Naive thymus-derived CD4-positive, alpha-beta T cell (primary cell): ENCODE data around the gene NEMP2. TPM values are rescaled to one million over a fixed set of nuclear protein-coding genes. Genes with fewer than 3 reads are reported as not detected.
"Not testable (repeated sequence)": the region's sequence is repeated elsewhere in the genome, so short reads cannot be mapped to it uniquely, and the experiment has no call there.

Source experiments
- ATAC-seq: fragments of 150-1000 bp; cut with Tn5 transposase; 2 replicates; pipeline ENCODE4 v1.10.0; 2021; ENCODE audit warnings: mild to moderate bottlenecking, moderate library complexity
- CTCF ChIA-PET: fragments of 350-600 bp; sonication (Branson Sonifier 250); formaldehyde crosslinking; loops from one replicate; lab custom pipeline; 2021; ENCODE audit warnings: antibody characterized with exemption; lab: Charles Lee
- POLR2A ChIA-PET: fragments of 350-600 bp; sonication (Branson Sonifier 250); formaldehyde crosslinking; loops from one replicate; lab custom pipeline; 2021; ENCODE audit warnings: antibody characterized with exemption, inconsistent platforms; lab: Charles Lee
- DNase-seq, 9 donors: peaks; one replicate each; pipeline versions ENCODE4 v3.0.0 to v3.0.0-alpha.2; 2020 to 2022; ENCODE audit warnings: mixed read lengths in 1 of 9
- H3K27ac ChIP-seq: one replicate; pipeline ENCODE4 v1.7.0; 2013; ENCODE audit warnings: mild to moderate bottlenecking, low read depth, low read length, moderate library complexity
- H3K27me3 ChIP-seq, 2 donors: one replicate each; pipeline ENCODE4 v1.7.0; 2013; ENCODE audit warnings: low read length in 2 of 2, mild to moderate bottlenecking in 2 of 2, moderate library complexity in 2 of 2; ENCODE audit not compliant: control insufficient read depth in 2 of 2, insufficient read depth in 2 of 2
- H3K36me3 ChIP-seq, 3 experiments: 1 replicate in 2 of 3; 2 replicates in 1 of 3; pipeline ENCODE4 v1.7.0; 2013; ENCODE audit warnings: low read length in 3 of 3, mild to moderate bottlenecking in 3 of 3, moderate library complexity in 1 of 3; ENCODE audit not compliant: insufficient read depth in 3 of 3, control insufficient read depth in 2 of 3
- H3K4me1 ChIP-seq, 2 donors: one replicate each; pipeline ENCODE4 v1.7.0; 2013; ENCODE audit warnings: low read length in 2 of 2, mild to moderate bottlenecking in 2 of 2, moderate library complexity in 1 of 2; ENCODE audit not compliant: control insufficient read depth in 2 of 2, insufficient read depth in 2 of 2
- H3K4me3 ChIP-seq: 2 replicates; pipeline ENCODE4 v1.7.0; 2013; ENCODE audit warnings: mild to moderate bottlenecking, low read length
- H3K9me3 ChIP-seq, 3 experiments: 1 replicate in 2 of 3; 2 replicates in 1 of 3; pipeline ENCODE4 v1.7.0; 2013; ENCODE audit warnings: low read length in 3 of 3; ENCODE audit not compliant: control insufficient read depth in 2 of 3
- H3K27ac Mint-ChIP-seq, 9 donors: one replicate each; pipeline ENCODE4 v1.8.0; 2020 to 2022; ENCODE audit warnings: mixed read lengths in 9 of 9, mild to moderate bottlenecking in 8 of 9, moderate library complexity in 5 of 9, inconsistent platforms in 2 of 9
- H3K27me3 Mint-ChIP-seq, 5 donors: one replicate each; pipeline ENCODE4 v1.8.0; 2021 to 2022; ENCODE audit warnings: mixed read lengths in 5 of 5, mild to moderate bottlenecking in 1 of 5
- H3K36me3 Mint-ChIP-seq, 5 donors: one replicate each; pipeline ENCODE4 v1.8.0; 2020 to 2022; ENCODE audit warnings: mixed read lengths in 5 of 5, mild to moderate bottlenecking in 3 of 5, inconsistent platforms in 1 of 5
- H3K4me1 Mint-ChIP-seq, 7 donors: one replicate each; pipeline ENCODE4 v1.8.0; 2020 to 2022; ENCODE audit warnings: mixed read lengths in 7 of 7, mild to moderate bottlenecking in 3 of 7, inconsistent platforms in 1 of 7
- H3K4me3 Mint-ChIP-seq, 10 donors: one replicate each; pipeline ENCODE4 v1.8.0; 2020 to 2022; ENCODE audit warnings: mild to moderate bottlenecking in 10 of 10, mixed read lengths in 10 of 10, moderate library complexity in 6 of 10, inconsistent platforms in 2 of 10
- H3K9me3 Mint-ChIP-seq, 11 donors: one replicate each; pipeline ENCODE4 v1.8.0; 2020 to 2022; ENCODE audit warnings: mixed read lengths in 11 of 11, mild to moderate bottlenecking in 4 of 11, inconsistent platforms in 1 of 11, moderate library complexity in 1 of 11
- intact Hi-C, 2 donors: fragments of 100-400 bp; cut with micrococcal nuclease; formaldehyde crosslinking; loops; one replicate each; pipeline ENCODE4 v1.15.1; 2023
- polyA plus RNA-seq, 2 donors: library from polyadenylated mRNA; unstranded; fragments of 300-500 nt; fragmentation: Illumina TruSeq; gene quantifications; one replicate each; pipeline ENCODE4 v1.2.3, GENCODE V29; 2021
- total RNA-seq, 6 experiments: library from RNA in 5 of 6; stranded (reverse) in 5 of 6; gene quantifications; 1 replicate in 5 of 6; 2 replicates in 1 of 6; pipeline ENCODE4 v1.2.3 and lab custom pipeline; 2021 to 2026

NEMP2 gene
- total and polyA plus RNA-seq, 7 experiments from 2014 or later, result 10.0 to 30.8 (median 17.3) TPM

GRCh38 chr2:190468354-190468753 lies 66.2 kb downstream of the NEMP2 start:
- H3K4me3 Mint-ChIP-seq, result peak overlapping the region in 5 of 10 donors; percentile 2 to 32 (median 10)
- H3K9me3 Mint-ChIP-seq, ATAC-seq, intact Hi-C loops, H3K36me3 ChIP-seq, H3K27me3 Mint-ChIP-seq, H3K27ac ChIP-seq, H3K4me3 ChIP-seq, DNase-seq, CTCF ChIA-PET, H3K9me3 ChIP-seq, H3K27me3 ChIP-seq: not testable (repeated sequence)
- POLR2A ChIA-PET, result interaction anchor here (0.6 kb wide), 2 partner anchors 34 to 43 kb away, joined by 3 read pairs; no protein-coding TSS in a partner anchor
- H3K4me1 ChIP-seq, result peaks cover 7 to 29% of the 10 kb centered on the region in 2 donors
- peaks cover 6 to 63% (median 22%) of the 10 kb centered on the region in 5 donors for H3K36me3 Mint-ChIP-seq
- H3K4me1 Mint-ChIP-seq, result peaks cover 25 to 71% (median 65%) of the 10 kb centered on the region in 7 donors
- H3K27ac Mint-ChIP-seq, result peak overlapping the region in 8 of 9 donors; percentile 9 to 67 (median 30)

GRCh38 chr2:190467575-190468083 lies 66.9 kb downstream of the NEMP2 start:
- peak; percentile 38 for ATAC-seq

GRCh38 chr2:190466819-190467446 lies 67.6 kb downstream of the NEMP2 start:
- no peaks in the 10 kb centered on the region for H3K27me3 ChIP-seq

More at GRCh38 chr2:190467575-190468083, 66.9 kb downstream of the NEMP2 start:
- Mint-ChIP-seq H3K27me3 (no peaks in the 10 kb centered on the region), H3K4me1 (peaks cover 25 to 78% (median 70%) of the 10 kb centered on the region in 7 donors), H3K4me3 (peak overlapping the region in 5 of 10 donors; percentile 2 to 32 (median 25)), H3K36me3 (peaks cover 6 to 60% (median 22%) of the 10 kb centered on the region in 5 donors), H3K27ac (peak overlapping the region in 8 of 9 donors; percentile 4 to 67 (median 24)), H3K9me3 (peaks cover 0 to 4% (median 0%) of the 10 kb centered on the region in 11 donors)
- Histone ChIP-seq H3K27ac (peak overlapping the region; percentile 27), H3K27me3 (no peaks in the 10 kb centered on the region), H3K9me3 (no peaks in the 10 kb centered on the region), H3K36me3 (peaks cover 0 to 8% (median 4%) of the 10 kb centered on the region in 3 experiments), H3K4me1 (peaks cover 7 to 29% of the 10 kb centered on the region in 2 donors), H3K4me3 (no peak overlapping the region)
- POLR2A ChIA-PET, result interaction anchor here (0.6 kb wide), 2 partner anchors 35 to 42 kb away, joined by 3 read pairs; no protein-coding TSS in a partner anchor
- CTCF ChIA-PET, result no interaction called here
- DNase-seq, result peak in 1 of 9 donors; percentile 9
- intact Hi-C loops, result no loop called here

GRCh38 chr2:190465060-190465459 lies 69.5 kb downstream of the NEMP2 start:
- no peak for DNase-seq
- Mint-ChIP-seq H3K27me3 (no peaks in the 10 kb centered on the region), H3K36me3 (peaks cover 0 to 57% (median 22%) of the 10 kb centered on the region in 5 donors), H3K9me3 (no peaks in the 10 kb centered on the region), H3K4me3 (peak overlapping the region in 3 of 10 donors; percentile 4 to 17 (median 12)), H3K27ac (peak overlapping the region in 3 of 9 donors; percentile 4 to 70 (median 58)), H3K4me1 (peaks cover 23 to 94% (median 84%) of the 10 kb centered on the region in 7 donors)
- Histone ChIP-seq H3K27ac (no peak overlapping the region), H3K36me3 (no peaks in the 10 kb centered on the region), H3K27me3 (no peaks in the 10 kb centered on the region), H3K4me3 (no peak overlapping the region), H3K4me1 (peaks cover 7 to 34% of the 10 kb centered on the region in 2 donors), H3K9me3 (no peaks in the 10 kb centered on the region)
- intact Hi-C loops, result no loop called here
- ATAC-seq, result no peak
- CTCF ChIA-PET, result no interaction called here
- POLR2A ChIA-PET, result no interaction called here

More at GRCh38 chr2:190466819-190467446, 67.6 kb downstream of the NEMP2 start:
- H3K4me3 Mint-ChIP-seq, result peak overlapping the region in 3 of 10 donors; percentile 9 to 40 (median 31)
- H3K4me3 ChIP-seq, result no peak overlapping the region
- ATAC-seq, result no peak
- ChIA-PET POLR2A (no interaction called here), CTCF (no interaction called here)
- peaks cover 0 to 8% (median 4%) of the 10 kb centered on the region in 3 experiments for H3K36me3 ChIP-seq
- peaks cover 25 to 85% (median 73%) of the 10 kb centered on the region in 7 donors for H3K4me1 Mint-ChIP-seq
- H3K27me3 Mint-ChIP-seq, result no peaks in the 10 kb centered on the region
- peak overlapping the region in 3 of 9 donors; percentile 4 to 79 (median 57) for H3K27ac Mint-ChIP-seq
- no peaks in the 10 kb centered on the region for H3K9me3 ChIP-seq
- H3K9me3 Mint-ChIP-seq, result peaks cover 0 to 1% (median 0%) of the 10 kb centered on the region in 11 donors
- H3K4me1 ChIP-seq, result peaks cover 7 to 34% of the 10 kb centered on the region in 2 donors
- intact Hi-C loops, result no loop called here
- H3K27ac ChIP-seq, result no peak overlapping the region
- no peak for DNase-seq
- peaks cover 0 to 60% (median 21%) of the 10 kb centered on the region in 5 donors for H3K36me3 Mint-ChIP-seq

GRCh38 chr2:190462611-190463010 lies 71.9 kb downstream of the NEMP2 start:
- Histone ChIP-seq H3K4me1 (peaks cover 0 to 28% of the 10 kb centered on the region in 2 donors), H3K36me3 (peaks cover 0 to 10% (median 0%) of the 10 kb centered on the region in 3 experiments), H3K27me3 (no peaks in the 10 kb centered on the region), H3K27ac (no peak overlapping the region), H3K9me3 (no peaks in the 10 kb centered on the region), H3K4me3 (no peak overlapping the region)
- Mint-ChIP-seq H3K9me3 (no peaks in the 10 kb centered on the region), H3K27ac (peak overlapping the region in 4 of 9 donors; percentile 13 to 53 (median 20)), H3K4me3 (peak overlapping the region in 2 of 10 donors; percentile 16 to 34), H3K27me3 (no peaks in the 10 kb centered on the region), H3K36me3 (peaks cover 0 to 50% (median 30%) of the 10 kb centered on the region in 5 donors), H3K4me1 (peaks cover 14 to 94% (median 84%) of the 10 kb centered on the region in 7 donors)
- DNase-seq (no peak), ATAC-seq (no peak)
- ChIA-PET CTCF (no interaction called here), POLR2A (no interaction called here)
- intact Hi-C loops, result no loop called here

GRCh38 chr2:190462181-190462580 lies 72.3 kb downstream of the NEMP2 start:
- no peaks in the 10 kb centered on the region for H3K27me3 ChIP-seq
- ATAC-seq (no peak), DNase-seq (no peak)
- H3K9me3 Mint-ChIP-seq, result no peaks in the 10 kb centered on the region
- POLR2A ChIA-PET, result no interaction called here
- H3K4me3 Mint-ChIP-seq, result peak overlapping the region in 1 of 10 donors; percentile 16
- H3K36me3 ChIP-seq, result peaks cover 0 to 13% (median 0%) of the 10 kb centered on the region in 3 experiments
- CTCF ChIA-PET, result no interaction called here
- H3K9me3 ChIP-seq, result no peaks in the 10 kb centered on the region
- intact Hi-C loops, result no loop called here
- peaks cover 13 to 94% (median 84%) of the 10 kb centered on the region in 7 donors for H3K4me1 Mint-ChIP-seq
- no peak overlapping the region for H3K27ac ChIP-seq
- peaks cover 0 to 24% of the 10 kb centered on the region in 2 donors for H3K4me1 ChIP-seq
- peak overlapping the region in 4 of 9 donors; percentile 13 to 53 (median 20) for H3K27ac Mint-ChIP-seq
- H3K27me3 Mint-ChIP-seq, result no peaks in the 10 kb centered on the region
- H3K4me3 ChIP-seq, result no peak overlapping the region
- peaks cover under 1 to 53% (median 34%) of the 10 kb centered on the region in 5 donors for H3K36me3 Mint-ChIP-seq
